Neuronal stem cell (in vitro differentiated cells): ENCODE results near the gene PDLIM5.

Experiments
- DNase-seq: peaks from one replicate; pipeline ENCODE4 v3.0.0-alpha.2; 2013; ENCODE audit warnings: low spot score
- H2AFZ ChIP-seq: one replicate; pipeline ENCODE4 v1.6.1; 2013; ENCODE audit warnings: mild to moderate bottlenecking, low read length, inconsistent platforms
- H2AK5ac ChIP-seq: 2 replicates; pipeline ENCODE4 v1.6.1; 2013; ENCODE audit warnings: low read depth, mild to moderate bottlenecking, inconsistent platforms, low read length, moderate library complexity, mixed read lengths
- H2BK120ac ChIP-seq: 2 replicates; pipeline ENCODE4 v1.6.1; 2013; ENCODE audit warnings: low read depth, mild to moderate bottlenecking, inconsistent platforms, low read length, moderate library complexity, mixed read lengths
- H2BK12ac ChIP-seq: one replicate; pipeline ENCODE4 v1.6.1; 2013; ENCODE audit warnings: low read length, inconsistent platforms
- H2BK15ac ChIP-seq: 2 replicates; pipeline ENCODE4 v1.6.1; 2013; ENCODE audit warnings: mild to moderate bottlenecking, low read length, inconsistent platforms, mixed read lengths
- H2BK5ac ChIP-seq: one replicate; pipeline ENCODE4 v1.6.1; 2013; ENCODE audit warnings: inconsistent platforms, mild to moderate bottlenecking, low read length, moderate library complexity
- H3K14ac ChIP-seq: one replicate; pipeline ENCODE4 v1.6.1; 2013; ENCODE audit warnings: low read length, inconsistent platforms
- H3K18ac ChIP-seq: 2 replicates; pipeline ENCODE4 v1.6.1; 2013; ENCODE audit warnings: low read length, inconsistent platforms
- H3K23ac ChIP-seq: 2 replicates; pipeline ENCODE4 v1.6.1; 2013; ENCODE audit warnings: low read depth, mild to moderate bottlenecking, mixed read lengths, low read length, inconsistent platforms; ENCODE audit not compliant: poor library complexity
- H3K27ac ChIP-seq: replicated peaks from 3 replicates; pipeline ENCODE4 v1.5.1; 2013; ENCODE audit warnings: low read length, inconsistent platforms
- H3K27me3 ChIP-seq, 3 experiments: 2 replicates each; pipeline ENCODE4 v1.6.1; 2013; ENCODE audit warnings: low read length in 3 of 3, mild to moderate bottlenecking in 2 of 3, inconsistent platforms in 1 of 3, low read depth in 1 of 3, mixed read lengths in 1 of 3, moderate library complexity in 1 of 3; ENCODE audit not compliant: control insufficient read depth in 3 of 3, insufficient read depth in 3 of 3
- H3K36me3 ChIP-seq, 2 donors: replicated peaks in 1 of 2; 2 replicates each; pipeline ENCODE4 v1.6.1; 2013; ENCODE audit warnings: low read length in 2 of 2; ENCODE audit not compliant: control insufficient read depth in 2 of 2, insufficient read depth in 2 of 2
- H3K4ac ChIP-seq: 2 replicates; pipeline ENCODE4 v1.6.1; 2013; ENCODE audit warnings: inconsistent platforms, mild to moderate bottlenecking, low read length, moderate library complexity
- H3K4me1 ChIP-seq, 2 donors: 1 replicate in 1 of 2; 2 replicates in 1 of 2; pipeline ENCODE4 v1.6.1; 2013; ENCODE audit warnings: low read length in 2 of 2, low read depth in 1 of 2; ENCODE audit not compliant: control insufficient read depth in 2 of 2, insufficient read depth in 1 of 2
- H3K4me2 ChIP-seq: one replicate; pipeline ENCODE4 v1.6.1; 2013; ENCODE audit warnings: mild to moderate bottlenecking, low read length, inconsistent platforms; ENCODE audit not compliant: insufficient read depth, poor library complexity, severe bottlenecking
- H3K4me3 ChIP-seq, 2 donors: 2 replicates each; pipeline ENCODE4 v1.5.1; 2013; ENCODE audit warnings: low read length in 2 of 2, mild to moderate bottlenecking in 2 of 2, inconsistent platforms in 1 of 2, moderate library complexity in 1 of 2
- H3K79me1 ChIP-seq: one replicate; pipeline ENCODE4 v1.6.1; 2013; ENCODE audit warnings: low read depth, mild to moderate bottlenecking, inconsistent platforms, low read length, moderate library complexity
- H3K9ac ChIP-seq: one replicate; pipeline ENCODE4 v1.6.1; 2013; ENCODE audit warnings: mild to moderate bottlenecking, low read depth, low read length, inconsistent platforms; ENCODE audit not compliant: poor library complexity
- H3K9me3 ChIP-seq, 2 donors: replicated peaks in 1 of 2; 2 replicates each; pipeline versions ENCODE3 to v1.6.1; 2013; ENCODE audit warnings: low read length in 2 of 2, mild to moderate bottlenecking in 2 of 2, inconsistent platforms in 1 of 2, low read depth in 1 of 2, mixed read lengths in 1 of 2, moderate library complexity in 1 of 2; ENCODE audit not compliant: control insufficient read depth in 2 of 2, insufficient read depth in 1 of 2
- H4K8ac ChIP-seq: one replicate; pipeline ENCODE4 v1.6.1; 2013; ENCODE audit warnings: low read depth, mild to moderate bottlenecking, inconsistent platforms, low read length, moderate library complexity
- H4K91ac ChIP-seq: one replicate; pipeline ENCODE4 v1.6.1; 2013; ENCODE audit warnings: low read length, low read depth, mild to moderate bottlenecking, inconsistent platforms; ENCODE audit not compliant: poor library complexity
- WGBS, 2 donors: extraction: QIAGEN DNeasy Blood & Tissue Kit; methylation state at CpG; one replicate each; pipeline ENCODE4 v1.1.7; 2013; ENCODE audit warnings: missing lambda C conversion rate in 2 of 2, mixed read lengths in 1 of 2; ENCODE audit not compliant: insufficient read length in 2 of 2, insufficient replicate concordance in 1 of 2; ENCODE audit errors: extremely low coverage in 2 of 2; 5-methylcytosine and 5-hydroxymethylcytosine counted together

PDLIM5 gene

GRCh38 chr4:94420356-94420755 lies 31.4 kb upstream of the PDLIM5 start:
- no peak overlapping the region for H3K27ac ChIP-seq
- H2BK5ac ChIP-seq, result no peak overlapping the region
- H3K27me3 ChIP-seq, result no peaks in the 10 kb centered on the region
- no peak overlapping the region for H3K14ac ChIP-seq
- no peak overlapping the region for H2AK5ac ChIP-seq
- H3K4me1 ChIP-seq, result no peaks in the 10 kb centered on the region
- H2BK120ac ChIP-seq, result no peak overlapping the region
- no peaks in the 10 kb centered on the region for H3K36me3 ChIP-seq
- WGBS, 2 donors, result no CpG with 5 or more reads among the region's 2 CpGs
- H3K4me3 ChIP-seq, result no peak overlapping the region
- H2BK12ac ChIP-seq, result no peak overlapping the region
- no peak overlapping the region for H3K18ac ChIP-seq
- H3K9me3 ChIP-seq, result no peaks in the 10 kb centered on the region
- no peak overlapping the region for H2AFZ ChIP-seq
- H2BK15ac ChIP-seq, result no peak overlapping the region
- no peak overlapping the region for H4K8ac ChIP-seq
- no peaks in the 10 kb centered on the region for H3K79me1 ChIP-seq
- H3K23ac ChIP-seq, result no peak overlapping the region
- no peak overlapping the region for H4K91ac ChIP-seq
- DNase-seq, result no peak
- no peak overlapping the region for H3K4me2 ChIP-seq
- no peak overlapping the region for H3K9ac ChIP-seq
- H3K4ac ChIP-seq, result no peak overlapping the region

DNA sequence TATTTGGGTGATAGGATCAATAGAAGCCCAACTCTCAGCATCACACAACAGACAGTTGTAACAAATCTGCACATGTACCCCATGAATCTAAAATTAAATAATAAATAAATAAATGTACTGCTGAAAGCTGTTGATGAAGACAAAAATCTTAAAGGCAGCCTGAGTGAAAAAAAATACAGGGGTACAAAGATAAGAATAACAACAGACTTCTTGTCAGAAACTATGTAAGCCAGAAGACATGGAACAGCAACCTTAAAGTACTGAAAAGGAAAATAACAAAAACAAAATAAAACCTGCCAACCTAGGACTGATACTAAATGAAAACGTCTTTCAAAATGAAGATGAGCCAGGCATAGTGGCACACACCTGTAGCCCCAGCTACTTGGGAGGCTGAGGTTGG lies 25.0 kb upstream of the PDLIM5 start:
- no peak overlapping the region for H3K4me2 ChIP-seq
- H3K4me3 ChIP-seq, result no peak overlapping the region
- H3K14ac ChIP-seq, result no peak overlapping the region
- H3K79me1 ChIP-seq, result no peaks in the 10 kb centered on the region
- whole genome bisulfite sequencing, 2 donors, result no CpG with 5 or more reads among the region's 1 CpG
- peaks cover 4 to 14% of the 10 kb centered on the region in 2 donors for H3K9me3 ChIP-seq
- no peak overlapping the region for H2BK5ac ChIP-seq
- no peaks in the 10 kb centered on the region for H3K36me3 ChIP-seq
- H3K4ac ChIP-seq, result no peak overlapping the region
- H2AK5ac ChIP-seq, result no peak overlapping the region
- H3K23ac ChIP-seq, result no peak overlapping the region
- no peak overlapping the region for H2AFZ ChIP-seq
- no peak overlapping the region for H3K27ac ChIP-seq
- no peak overlapping the region for H3K9ac ChIP-seq
- no peaks in the 10 kb centered on the region for H3K4me1 ChIP-seq
- no peak overlapping the region for H4K8ac ChIP-seq
- no peak overlapping the region for H2BK120ac ChIP-seq
- H4K91ac ChIP-seq, result no peak overlapping the region
- no peaks in the 10 kb centered on the region for H3K27me3 ChIP-seq
- no peak for DNase-seq
- H2BK12ac ChIP-seq, result no peak overlapping the region
- H2BK15ac ChIP-seq, result no peak overlapping the region
- H3K18ac ChIP-seq, result no peak overlapping the region

GRCh38 chr4:94428884-94429283 lies 22.9 kb upstream of the PDLIM5 start:
- Histone ChIP-seq H2BK12ac (no peak overlapping the region), H3K23ac (no peak overlapping the region), H3K27ac (no peak overlapping the region), H4K91ac (no peak overlapping the region), H3K9me3 (peaks cover 4 to 14% of the 10 kb centered on the region in 2 donors), H3K79me1 (no peaks in the 10 kb centered on the region), H2BK5ac (no peak overlapping the region), H3K4me1 (no peaks in the 10 kb centered on the region), H3K27me3 (no peaks in the 10 kb centered on the region), H3K9ac (no peak overlapping the region), H2AK5ac (no peak overlapping the region), H4K8ac (no peak overlapping the region), H3K18ac (no peak overlapping the region), H3K4me2 (no peak overlapping the region), H3K14ac (no peak overlapping the region), H2BK120ac (no peak overlapping the region), H3K4ac (no peak overlapping the region), H2BK15ac (no peak overlapping the region), H3K36me3 (no peaks in the 10 kb centered on the region), H2AFZ (no peak overlapping the region), H3K4me3 (no peak overlapping the region)
- WGBS, 2 donors, result no CpG with 5 or more reads among the region's 1 CpG
- no peak for DNase-seq

- Histone ChIP-seq H2BK15ac (no peak overlapping the region), H2AK5ac (no peak overlapping the region), H3K9ac (no peak overlapping the region), H2AFZ (no peak overlapping the region), H3K4ac (no peak overlapping the region), H3K9me3 (peaks cover 4 to 14% of the 10 kb centered on the region in 2 donors), H3K14ac (no peak overlapping the region), H2BK5ac (no peak overlapping the region), H3K36me3 (no peaks in the 10 kb centered on the region), H3K27me3 (no peaks in the 10 kb centered on the region), H2BK120ac (no peak overlapping the region), H3K4me2 (no peak overlapping the region), H3K18ac (no peak overlapping the region), H3K27ac (no peak overlapping the region), H3K79me1 (no peaks in the 10 kb centered on the region), H2BK12ac (no peak overlapping the region), H4K91ac (no peak overlapping the region), H4K8ac (no peak overlapping the region), H3K4me1 (no peaks in the 10 kb centered on the region), H3K4me3 (no peak overlapping the region), H3K23ac (no peak overlapping the region)
- DNase-seq, result no peak
- no CpG with 5 or more reads among the region's 6 CpGs for WGBS, 2 donors
These were observed 21.3 kb upstream of the PDLIM5 start for GRCh38 chr4:94430406-94430805.
